NCI-H2171 treated with DMSO at 0.1 percent for 48 hours (cell line): Measurements from ENCODE around the gene REXO4.
"Not testable (repeated sequence)": the region's sequence is repeated elsewhere in the genome, so short reads cannot be mapped to it uniquely, and the experiment has no call there.

Experiments
- DNase-seq: peaks from one replicate; lab custom pipeline; 2025; lab: John Stamatoyannopoulos, UW

REXO4 gene

DNA sequence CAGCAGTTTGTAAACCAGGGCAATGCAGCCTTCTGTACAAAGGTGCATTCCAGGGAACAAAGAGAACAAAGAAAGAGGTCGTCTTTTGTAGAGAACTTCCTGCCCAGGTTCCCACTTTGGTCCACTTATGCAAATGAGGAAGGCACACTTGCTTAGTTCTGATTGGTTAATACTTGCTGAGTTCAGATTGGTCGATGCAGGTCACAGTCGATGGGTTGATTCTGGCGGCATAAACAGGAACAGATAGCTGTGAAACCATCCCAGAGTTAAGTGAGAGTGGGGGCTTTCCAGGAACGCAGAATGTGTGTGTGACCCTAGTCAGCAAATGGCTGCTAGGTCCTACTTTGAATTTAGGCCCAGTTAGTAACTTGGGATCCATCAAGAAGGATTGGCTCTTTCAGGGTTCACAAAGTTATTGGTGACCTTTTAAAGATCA is 2.6 kb upstream of the REXO4 start:
- no peak for DNase-seq

- no peak for DNase-seq
Observed at GRCh38 chr9:133419005-133419404, 1.2 kb upstream of the REXO4 start.

DNA sequence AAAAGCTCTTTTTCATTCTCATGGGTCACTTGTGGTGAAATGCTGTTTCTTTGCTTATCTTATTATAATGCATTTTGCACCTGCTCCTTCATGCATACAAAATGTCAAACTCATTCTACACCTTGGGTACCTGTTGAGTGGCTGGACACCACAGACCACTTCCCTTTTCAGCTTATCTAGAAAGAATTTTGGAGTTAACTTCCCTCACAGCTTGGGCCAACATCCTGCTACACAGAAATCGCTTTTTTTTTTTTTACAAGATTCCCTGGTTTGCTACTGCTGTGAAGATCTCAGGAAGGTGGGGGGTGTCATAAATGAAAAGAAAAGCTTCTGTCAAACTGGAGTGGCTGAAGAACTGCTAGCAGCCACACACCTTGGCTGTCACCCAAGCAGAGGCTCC is 2.6 kb downstream of the REXO4 start:
- DNase-seq: no peak

DNA sequence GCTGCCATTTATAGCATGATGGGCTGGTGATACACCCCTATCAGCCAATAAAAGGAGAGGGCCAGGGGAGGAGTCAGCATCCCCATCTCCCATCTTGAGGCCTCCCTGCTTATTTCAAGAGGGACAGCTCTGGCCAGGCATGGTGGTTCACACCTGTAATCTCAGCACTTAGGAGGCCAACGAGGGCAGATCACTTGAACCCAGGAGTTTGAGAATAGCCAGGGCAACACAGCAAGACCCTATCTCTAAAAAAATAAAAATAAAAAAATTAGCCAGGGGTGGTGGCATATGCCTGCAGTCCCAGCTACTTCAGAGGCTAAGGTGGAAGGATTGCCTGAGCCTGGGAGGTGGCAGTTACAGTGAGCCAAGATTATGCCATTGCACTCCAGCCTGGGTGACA is 9.8 kb downstream of the REXO4 start:
- DNase-seq: no peak

DNA sequence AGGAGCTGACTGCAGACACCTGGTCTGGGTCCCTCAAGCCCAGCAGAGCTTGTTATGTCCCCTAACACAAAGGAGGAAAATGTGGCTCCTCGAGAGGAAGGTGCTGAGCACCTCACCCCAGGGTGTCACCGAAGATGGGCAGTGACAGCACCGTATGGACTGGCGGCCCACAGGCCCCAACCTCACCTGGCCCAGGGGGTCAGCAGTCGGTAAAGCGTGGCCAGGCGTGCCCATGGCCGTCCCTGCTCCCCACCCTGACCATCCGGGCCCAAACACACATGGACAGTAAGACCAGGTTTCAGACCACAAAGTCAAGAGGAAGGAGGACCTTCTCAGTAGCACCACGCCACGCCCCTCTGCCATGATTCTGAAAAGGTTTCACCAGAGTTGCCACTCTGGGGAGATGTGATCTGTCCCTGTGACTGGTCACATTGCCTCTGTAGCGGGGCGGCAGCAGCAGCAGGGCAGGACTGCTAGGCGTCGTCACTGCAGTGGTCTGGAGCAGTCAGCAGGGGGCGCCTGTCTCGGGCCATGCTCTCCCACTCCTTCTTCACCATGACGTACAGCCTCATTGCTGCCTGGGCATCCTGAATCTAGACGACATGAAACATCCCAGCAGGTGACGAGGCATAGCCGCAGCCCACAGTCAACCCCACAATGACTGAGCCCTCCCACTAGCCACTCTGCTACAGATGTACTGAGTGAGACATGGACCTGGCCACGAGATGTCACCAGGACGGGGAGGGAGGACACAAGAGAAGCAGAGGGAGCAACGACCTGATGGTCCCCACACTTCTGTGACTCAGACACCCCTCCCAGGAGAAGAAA is 11.1 kb downstream of the REXO4 start:
- DNase-seq: peak; percentile 55

DNA sequence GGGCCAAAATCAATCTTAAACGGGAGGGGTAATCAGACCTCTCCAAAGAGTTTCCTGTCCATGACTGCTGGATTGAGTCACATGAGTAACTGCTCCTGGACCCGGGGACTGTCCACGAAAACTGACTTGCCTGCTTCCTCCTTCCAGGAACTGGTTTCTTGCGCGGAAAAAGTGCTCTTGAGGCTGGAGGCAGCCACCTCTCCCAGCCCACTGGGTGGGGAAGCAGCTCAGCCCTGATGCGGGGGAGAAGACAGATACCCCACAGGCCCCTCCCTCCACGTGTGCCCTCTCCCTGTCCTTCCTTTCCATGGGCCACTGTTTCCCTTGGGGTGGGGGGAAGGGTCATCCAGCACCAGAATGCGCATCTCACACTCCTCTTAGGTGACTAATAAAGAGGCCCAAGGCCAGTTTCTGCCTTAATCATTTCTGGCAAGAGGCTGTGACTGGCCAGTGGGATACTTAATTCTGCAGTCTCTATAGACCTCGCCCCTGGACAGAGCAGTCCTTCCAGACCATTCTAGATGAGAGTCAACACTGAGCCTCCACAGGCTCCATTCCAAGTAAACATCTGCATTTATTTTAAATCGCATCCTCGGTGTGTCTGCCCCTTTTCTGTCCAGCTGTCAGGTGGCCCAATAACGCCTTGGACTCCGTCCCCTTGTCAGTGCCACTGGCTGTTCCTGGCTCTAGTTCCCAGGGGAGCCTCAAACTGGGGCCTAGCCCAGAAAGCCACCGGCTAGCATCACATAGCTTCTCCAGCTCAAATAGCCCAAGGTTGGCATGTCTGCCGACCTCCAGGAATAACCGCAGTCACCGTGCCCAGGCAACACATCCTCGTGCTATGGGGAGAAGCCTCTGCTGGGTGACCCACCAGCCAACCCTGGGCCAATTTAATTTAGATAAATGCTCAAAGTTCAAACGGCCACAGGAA is 12.0 kb downstream of the REXO4 start:
- no peak for DNase-seq

DNA sequence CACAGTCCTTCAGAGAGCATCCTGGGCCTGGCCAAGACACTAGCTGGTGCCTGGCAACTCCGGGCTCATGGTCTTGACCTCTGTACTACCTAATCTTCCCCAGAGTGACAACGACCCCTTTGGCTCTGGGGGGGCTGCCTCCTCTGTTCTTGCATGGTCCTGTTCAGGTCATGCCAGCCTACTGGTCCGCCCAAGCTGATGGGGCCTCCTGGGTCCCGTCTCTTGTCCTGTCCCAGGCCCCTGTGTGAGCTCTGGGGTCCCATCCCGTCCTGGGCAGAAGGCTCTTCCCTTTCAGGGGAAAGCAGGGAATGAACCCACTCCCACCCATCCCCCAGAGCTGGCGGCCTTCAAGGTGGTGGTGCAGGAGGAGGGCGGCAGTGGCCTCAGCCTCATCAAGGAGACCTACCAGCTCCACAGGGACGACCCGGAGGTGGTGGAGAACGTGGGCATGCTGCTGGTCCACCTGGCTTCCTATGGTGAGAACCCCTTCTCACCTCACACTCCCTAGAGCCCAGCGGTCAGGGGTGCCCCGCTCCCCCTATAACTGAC is 13.3 kb downstream of the REXO4 start:
- DNase-seq: no peak

GRCh38 chr9:133403766-133404453 is 13.9 kb downstream of the REXO4 start:
- peak; percentile 48 for DNase-seq

DNA sequence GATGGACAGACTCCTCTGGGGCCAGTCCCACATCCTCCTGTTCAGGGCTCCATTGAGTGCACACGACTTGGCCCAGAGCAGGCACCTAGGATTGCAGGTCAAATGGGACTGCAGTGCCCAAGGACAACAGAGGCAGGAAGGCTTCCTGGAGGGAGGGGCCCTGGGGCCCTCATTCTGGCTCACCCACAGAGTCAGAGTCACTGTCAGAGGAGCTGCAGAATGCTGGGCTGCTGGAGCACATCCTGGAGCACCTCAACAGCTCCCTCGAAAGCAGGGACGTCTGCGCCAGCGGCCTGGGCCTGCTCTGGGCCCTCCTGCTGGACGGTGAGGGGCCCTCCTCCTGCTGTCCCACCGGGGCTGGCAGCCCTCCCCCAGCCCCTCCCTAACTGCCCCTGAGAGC is 15.1 kb downstream of the REXO4 start:
- DNase-seq: no peak

DNA sequence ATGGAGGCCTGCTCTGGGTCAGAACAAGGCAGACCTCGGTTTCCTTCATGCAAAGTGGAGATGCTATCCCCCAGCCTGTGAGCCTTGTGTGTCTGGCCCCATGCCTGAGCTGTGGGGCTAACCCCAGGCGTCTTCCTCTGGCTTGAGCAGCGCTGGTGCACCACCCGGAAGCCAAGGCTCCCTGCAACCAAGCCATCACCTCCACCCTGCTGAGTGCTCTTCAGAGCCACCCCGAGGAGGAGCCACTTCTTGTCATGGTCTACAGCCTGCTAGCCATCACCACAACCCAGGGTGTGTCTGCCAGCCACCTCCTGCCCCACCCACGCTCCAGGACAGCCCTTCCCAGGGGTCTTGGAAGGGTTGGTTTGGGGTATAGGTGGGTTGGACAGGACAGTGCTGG is 16.2 kb downstream of the REXO4 start:
- no peak for DNase-seq

- no peak for DNase-seq
Observed at GRCh38 chr9:133400292-133400691, 17.5 kb downstream of the REXO4 start.

- no peak for DNase-seq
Observed at GRCh38 chr9:133397895-133398294, 19.9 kb downstream of the REXO4 start.

GRCh38 chr9:133397370-133397769 is 20.4 kb downstream of the REXO4 start:
- no peak for DNase-seq

GRCh38 chr9:133396952-133397351 is 20.9 kb downstream of the REXO4 start:
- DNase-seq: no peak

DNA sequence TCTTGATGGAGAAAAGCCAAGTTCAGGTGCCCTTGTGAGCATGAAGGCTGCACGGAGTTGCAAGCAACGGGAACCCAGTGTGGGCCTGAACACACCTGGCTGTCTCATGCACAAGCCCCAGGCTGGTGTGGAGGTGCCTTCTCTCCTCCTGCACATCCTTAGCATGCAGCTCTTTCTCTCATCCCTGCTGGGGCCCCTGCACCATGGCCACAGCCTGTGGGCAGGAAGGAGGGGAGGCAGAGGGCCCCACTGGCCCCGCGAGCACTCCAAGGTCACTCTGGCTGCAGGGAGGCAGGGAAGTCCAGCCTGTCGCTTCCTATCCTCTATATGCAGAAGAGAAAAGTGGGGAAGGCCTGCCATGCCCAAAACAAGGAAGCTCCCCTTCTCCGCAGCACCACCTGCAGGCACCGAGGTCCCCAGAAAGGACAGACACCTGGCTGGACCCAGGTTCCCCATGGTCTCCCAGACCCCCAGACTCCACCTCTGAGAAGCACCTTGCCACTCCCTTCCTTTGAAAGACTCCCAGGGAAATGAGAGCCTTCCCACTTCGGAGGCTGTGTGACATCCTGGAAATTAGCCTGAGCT is 23.0 kb downstream of the REXO4 start:
- DNase-seq: no peak

- no peak for DNase-seq
Observed at GRCh38 chr9:133393399-133393798, 24.4 kb downstream of the REXO4 start.

GRCh38 chr9:133392308-133392707 is 25.5 kb downstream of the REXO4 start:
- not testable (repeated sequence) for DNase-seq

GRCh38 chr9:133391449-133391848 is 26.4 kb downstream of the REXO4 start:
- DNase-seq: not testable (repeated sequence)

GRCh38 chr9:133390713-133391112 is 27.1 kb downstream of the REXO4 start:
- no peak for DNase-seq

DNA sequence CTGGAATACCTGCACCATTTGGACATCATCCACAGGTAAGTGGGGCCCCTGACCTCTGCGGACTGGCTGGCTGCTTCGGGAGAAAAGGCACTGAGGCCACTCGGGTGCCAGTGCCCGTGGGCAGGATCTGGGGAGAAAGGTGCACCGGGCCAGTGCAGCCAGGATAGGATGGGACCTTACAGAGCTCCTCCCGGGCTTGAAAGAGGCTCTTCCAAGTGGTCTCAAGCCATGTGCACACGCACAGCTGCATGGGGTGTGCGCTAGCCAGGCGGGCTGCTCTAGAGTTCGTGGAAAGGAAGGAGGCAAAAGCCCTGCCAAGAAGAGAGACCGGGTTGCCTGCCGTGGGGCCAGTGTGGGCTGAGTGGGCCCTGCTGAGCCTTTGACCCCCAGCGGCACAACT is 28.2 kb downstream of the REXO4 start:
- no peak for DNase-seq

- no peak for DNase-seq
Observed at GRCh38 chr9:133389025-133389557, 28.7 kb downstream of the REXO4 start.
